ENCODE measurements around the gene TNS1. TPM values are rescaled to one million over a fixed set of nuclear protein-coding genes. Genes with fewer than 3 reads are reported as not detected.
A peak's percentile ranks its signal among the peaks of the same experiment; 100 is the strongest.

The TNS1 gene
- polyA plus RNA-seq, 1 experiment, result 19.7 TPM

- ChIA-PET CTCF (interaction anchor here (0.5 to 1.9 kb wide), 6 partner anchors 27 to 176 kb away, joined by 3 to 4 read pairs (median 3); no protein-coding TSS in a partner anchor), POLR2A (interaction anchor here (0.6 to 1.7 kb wide), 15 partner anchors 8 to 80 kb away, joined by 3 to 13 read pairs (median 4); no protein-coding TSS in a partner anchor)
- Histone ChIP-seq H3K27ac (ENCODE audit: low read depth, low read length) (peak overlapping the region; percentile 77), H3K9me3 (ENCODE audit: control insufficient read depth, insufficient read depth, low read length) (0 out of 2 replicates have a peak, but pooled peaks cover 3% of the 10 kb centered on the region), H3K4me3 (ENCODE audit: low read depth, low read length) (peak overlapping the region; percentile 25; the same call in 1 of the 2 replicates), H3K27me3 (ENCODE audit: control insufficient read depth, insufficient read depth, low read length) (no peaks in the 10 kb centered on the region)
- no peak for TF ChIP-seq CTCF (IDR thresholded peaks at IDR 0.05; ENCODE audit: low read depth, low read length)
- no peak for DNase-seq (ENCODE audit: low read depth, low spot score)
These were observed 36.2 kb downstream of the TNS1 start for GRCh38 chr2:217966423-217967070.

DNA sequence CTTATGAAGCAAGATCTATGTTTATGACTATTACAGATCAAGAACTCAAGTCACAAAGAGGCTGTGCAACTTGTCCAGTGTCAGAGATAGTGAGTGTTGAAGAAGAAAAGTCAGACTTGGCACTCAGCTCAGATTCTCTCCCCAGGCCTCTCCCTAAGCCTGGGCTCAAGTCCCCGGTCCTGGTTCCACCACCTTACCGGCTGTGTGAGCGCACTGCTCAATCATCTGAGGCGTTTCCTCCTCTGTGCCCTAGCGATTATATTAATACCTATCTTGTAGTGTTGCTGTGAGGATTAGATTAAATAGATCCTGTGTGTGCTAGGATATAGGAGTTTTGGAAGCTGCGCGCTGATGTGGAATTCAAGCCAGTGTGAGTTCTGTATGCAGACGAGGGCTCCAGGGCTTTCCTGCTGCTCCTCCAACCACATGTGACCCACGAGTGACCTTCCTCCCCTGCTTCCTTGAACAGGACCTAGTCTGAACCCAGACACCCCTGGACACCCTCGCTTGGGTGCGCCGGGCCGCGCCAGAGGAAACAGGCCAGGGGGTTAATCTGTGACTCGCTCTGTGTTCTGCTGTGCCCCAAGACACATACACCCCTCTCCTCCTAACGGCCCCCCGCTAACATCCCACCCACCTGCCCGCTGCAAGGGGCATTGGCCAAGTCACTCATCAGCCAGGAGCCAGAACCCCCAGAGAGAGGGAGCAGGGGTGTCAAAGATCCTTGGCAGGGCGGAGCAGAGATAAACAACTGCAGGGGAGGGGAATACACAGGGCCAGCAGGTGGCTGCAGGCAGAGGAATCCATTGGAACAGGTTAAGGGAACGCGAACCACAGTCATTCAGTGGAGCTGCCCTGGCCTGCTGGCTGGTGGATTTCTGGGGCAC lies 38.3 kb downstream of the TNS1 start:
- TF ChIP-seq CTCF (IDR thresholded peaks at IDR 0.05; ENCODE audit: low read depth, low read length), result no peak
- H3K9me3 ChIP-seq (ENCODE audit: control insufficient read depth, insufficient read depth, low read length), result no peaks in the 10 kb centered on the region
- peak overlapping the region; percentile 47 for H3K27ac ChIP-seq (ENCODE audit: low read depth, low read length)
- no peaks in the 10 kb centered on the region for H3K27me3 ChIP-seq (ENCODE audit: control insufficient read depth, insufficient read depth, low read length)
- H3K4me3 ChIP-seq (ENCODE audit: low read depth, low read length), result no peak overlapping the region
- ChIA-PET POLR2A (interaction anchor here (0.6 to 1.7 kb wide), 5 partner anchors 13 to 32 kb away, joined by 3 to 13 read pairs (median 5); no protein-coding TSS in a partner anchor), CTCF (interaction anchor here (0.7 to 1.9 kb wide), 5 partner anchors 19 to 176 kb away, joined by 3 to 7 read pairs (median 4); no protein-coding TSS in a partner anchor)
- no peak for DNase-seq (ENCODE audit: low read depth, low spot score)

DNA sequence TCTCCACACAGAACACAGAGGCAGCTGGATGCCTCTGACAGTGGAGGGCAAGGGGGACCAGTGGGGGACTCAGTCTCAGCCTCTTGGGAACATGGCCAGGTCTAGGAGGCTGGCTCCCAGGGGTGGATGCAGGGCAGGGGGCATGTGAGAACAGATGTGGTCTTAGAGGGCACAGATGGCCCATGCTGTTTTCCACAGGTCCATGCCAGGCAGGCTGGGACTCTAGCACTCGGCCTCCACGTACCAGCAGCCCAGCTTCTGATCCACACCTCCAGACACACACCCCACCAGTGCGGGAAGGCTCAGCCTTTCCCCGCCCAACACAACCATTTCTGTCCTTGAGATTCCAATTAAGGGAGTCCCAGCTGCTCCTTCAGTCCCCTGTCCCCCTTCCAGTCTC lies 42.4 kb downstream of the TNS1 start:
- Histone ChIP-seq H3K4me3 (ENCODE audit: low read depth, low read length) (no peak overlapping the region), H3K27me3 (ENCODE audit: control insufficient read depth, insufficient read depth, low read length) (no peaks in the 10 kb centered on the region), H3K9me3 (ENCODE audit: control insufficient read depth, insufficient read depth, low read length) (no peaks in the 10 kb centered on the region), H3K27ac (ENCODE audit: low read depth, low read length) (no peak overlapping the region)
- ChIA-PET POLR2A (no interaction called here), CTCF (interaction anchor here (1.4 kb wide), 1 partner anchor 61 kb away, joined by 3 read pairs; no protein-coding TSS in a partner anchor)
- no peak for TF ChIP-seq CTCF (IDR thresholded peaks at IDR 0.05; ENCODE audit: low read depth, low read length)
- DNase-seq (ENCODE audit: low read depth, low spot score), result no peak

DNA sequence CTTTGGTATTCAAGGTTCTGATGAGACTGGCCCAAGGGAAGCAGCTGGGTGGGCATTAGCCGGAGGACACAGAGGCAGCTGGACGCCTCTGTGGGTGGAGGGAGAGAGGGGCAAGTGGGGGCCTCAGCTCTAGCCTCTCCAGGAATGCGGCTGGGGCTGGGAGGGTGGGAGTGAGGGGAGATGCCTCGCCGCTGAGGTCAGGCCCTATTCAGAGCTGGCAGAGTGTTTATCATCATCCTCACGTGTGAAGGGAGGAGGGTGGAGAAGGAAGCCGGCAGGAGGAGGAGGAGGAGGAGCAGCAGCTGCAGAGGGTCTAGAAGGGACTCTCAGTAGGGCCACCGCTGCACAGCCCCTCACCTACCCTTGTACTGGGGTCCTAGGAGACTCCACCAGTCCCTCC lies 43.1 kb downstream of the TNS1 start:
- Histone ChIP-seq H3K27me3 (ENCODE audit: control insufficient read depth, insufficient read depth, low read length) (no peaks in the 10 kb centered on the region), H3K9me3 (ENCODE audit: control insufficient read depth, insufficient read depth, low read length) (no peaks in the 10 kb centered on the region), H3K4me3 (ENCODE audit: low read depth, low read length) (no peak overlapping the region), H3K27ac (ENCODE audit: low read depth, low read length) (no peak overlapping the region)
- POLR2A ChIA-PET, result no interaction called here
- TF ChIP-seq CTCF (IDR thresholded peaks at IDR 0.05; ENCODE audit: low read depth, low read length), result no peak
- DNase-seq (ENCODE audit: low read depth, low spot score), result no peak
- CTCF ChIA-PET, result interaction anchor here (1.4 kb wide), 1 partner anchor 60 kb away, joined by 3 read pairs; no protein-coding TSS in a partner anchor

All from AG04450 (cell line).